HepG2 (cell line): ENCODE data around the gene LYPLA2. TPM values are rescaled to one million over a fixed set of nuclear protein-coding genes. Genes with fewer than 3 reads are reported as not detected.

Experiments
- ARID3A ChIP-seq: IDR thresholded peaks from 2 replicates; pipeline ENCODE4 v1.6.1; 2012; ENCODE audit warnings: low read depth, low read length, improper control_type of control experiment
- CEBPZ ChIP-seq: IDR thresholded peaks from 2 replicates; pipeline ENCODE4 v1.6.1; 2012; ENCODE audit warnings: low read length, improper control_type of control experiment
- FOXK2 ChIP-seq: fragments of 450-650 bp; IDR thresholded peaks from 2 replicates; pipeline ENCODE4 v1.6.1; 2016
- HINFP ChIP-seq: sonication (generic); formaldehyde crosslinking; IDR thresholded peaks from 2 replicates; pipeline ENCODE4 v1.4.0; 2020; ENCODE audit warnings: low read depth, mild to moderate bottlenecking, missing genetic modification reagents
- HNF1B ChIP-seq: sonication (generic); formaldehyde crosslinking; IDR thresholded peaks from 2 replicates; pipeline ENCODE4 v1.5.1; 2020; ENCODE audit warnings: mild to moderate bottlenecking, moderate library complexity, missing genetic modification reagents
- KDM1A ChIP-seq: IDR thresholded peaks from 2 replicates; pipeline ENCODE4 v1.6.1; 2016; ENCODE audit warnings: missing compliant biosample characterization
- KLF15 ChIP-seq: sonication (generic); formaldehyde crosslinking; IDR thresholded peaks from 2 replicates; pipeline ENCODE4 v1.8.1; 2023; ENCODE audit warnings: borderline replicate concordance, mild to moderate bottlenecking, inconsistent platforms, missing genetic modification reagents, mixed read lengths
- KMT2A ChIP-seq: sonication (generic); formaldehyde crosslinking; IDR thresholded peaks from 2 replicates; pipeline ENCODE4 v1.4.0; 2020; ENCODE audit warnings: missing genetic modification reagents
- KMT2B ChIP-seq: IDR thresholded peaks from 2 replicates; pipeline ENCODE4 v1.6.1; 2016; ENCODE audit warnings: missing genetic modification reagents, missing compliant biosample characterization
- MAFF ChIP-seq: IDR thresholded peaks from 2 replicates; pipeline ENCODE4 v1.6.1; 2011; ENCODE audit warnings: low read depth, low read length, improper control_type of control experiment
- MLX ChIP-seq: IDR thresholded peaks from 2 replicates; pipeline ENCODE4 v1.6.1; 2016
- NFRKB ChIP-seq: fragments of 450-650 bp; IDR thresholded peaks from 2 replicates; pipeline ENCODE4 v1.6.1; 2017
- PCBP1 ChIP-seq: fragments of 200-400 bp; formaldehyde crosslinking; IDR thresholded peaks from 2 replicates; pipeline ENCODE4 v1.6.1; 2017; ENCODE audit warnings: mild to moderate bottlenecking, low read depth, low read length, borderline replicate concordance
- SIX4 ChIP-seq: sonication (generic); formaldehyde crosslinking; IDR thresholded peaks from 2 replicates; pipeline ENCODE4 v1.4.0; 2020; ENCODE audit warnings: missing genetic modification reagents
- SMAD1 ChIP-seq: sonication (generic); formaldehyde crosslinking; IDR thresholded peaks from 2 replicates; pipeline ENCODE4 v1.4.0; 2020; ENCODE audit warnings: missing genetic modification reagents, low read depth, mild to moderate bottlenecking, borderline replicate concordance
- WIZ ChIP-seq: sonication (generic); formaldehyde crosslinking; IDR thresholded peaks from 2 replicates; pipeline ENCODE4 v1.5.1; 2020; ENCODE audit warnings: mild to moderate bottlenecking, missing genetic modification reagents
- ZFP62 ChIP-seq: sonication (generic); formaldehyde crosslinking; IDR thresholded peaks from 2 replicates; pipeline ENCODE4 v1.4.0; 2020; ENCODE audit warnings: missing genetic modification reagents
- ZNF224 ChIP-seq: sonication (generic); formaldehyde crosslinking; IDR thresholded peaks from 2 replicates; pipeline ENCODE4 v1.5.0; 2020; ENCODE audit warnings: mild to moderate bottlenecking, missing genetic modification reagents
- ZNF652 ChIP-seq: IDR thresholded peaks from 2 replicates; pipeline ENCODE4 v1.6.1; 2016; ENCODE audit warnings: low read depth, borderline replicate concordance
- ZNF672 ChIP-seq: sonication (generic); formaldehyde crosslinking; IDR thresholded peaks from 2 replicates; pipeline ENCODE4 v1.8.1; 2022; ENCODE audit warnings: missing genetic modification reagents
- ZNF768 ChIP-seq: sonication (generic); formaldehyde crosslinking; IDR thresholded peaks from 2 replicates; pipeline ENCODE4 v1.4.0; 2020; ENCODE audit warnings: missing genetic modification reagents
- ZNF792 ChIP-seq: IDR thresholded peaks from 2 replicates; pipeline ENCODE4 v1.6.1; 2016
- ZSCAN30 ChIP-seq: sonication (generic); formaldehyde crosslinking; IDR thresholded peaks from 2 replicates; pipeline ENCODE4 v1.5.0; 2020; ENCODE audit warnings: mild to moderate bottlenecking, missing genetic modification reagents
- polyA plus RNA-seq, 8 experiments: library from polyadenylated mRNA; depleted of rRNA in 3 of 8; stranded (reverse) in 7 of 8; unstranded in 1 of 8; fragments of >200 nt; fragmentation: Illumina TruSeq in 4 of 8; extraction: Trizol in 4 of 8; gene quantifications; 2 replicates each; pipeline versions ENCODE4 v1.2.1 to v1.2.3, GENCODE V29; 2011 to 2016; ENCODE audit warnings: low read depth in 4 of 8, missing spikeins in 1 of 8, mixed read lengths in 1 of 8; ENCODE audit not compliant: insufficient read depth in 1 of 8
- total RNA-seq, 5 experiments: library from RNA; depleted of rRNA; stranded (reverse); fragments of >200 nt; fragmentation: Illumina TruSeq; extraction: Trizol; gene quantifications; 2 replicates each; pipeline ENCODE4 v1.2.3, GENCODE V29; 2016; ENCODE audit warnings: low read depth in 1 of 5

LYPLA2 gene
- total and polyA plus RNA-seq, 2 of the 13 experiments (the other 11 are each of a cell fraction or from before 2014, with no cell fraction given): 72.1 to 73.2 TPM

GRCh38 chr1:23799570-23800399, 8.8 kb downstream of the LYPLA2 start (continued):
- no peak for TF ChIP-seq SIX4 (CRISPR knock-in tag)
- no peak for TF ChIP-seq MAFF
- peak; percentile 34; the same call in 1 of the 2 replicates for TF ChIP-seq MLX (CRISPR knock-in tag)
- no peak for TF ChIP-seq CEBPZ
- no peak for TF ChIP-seq NFRKB
- no peak for TF ChIP-seq WIZ (CRISPR knock-in tag)
- TF ChIP-seq ARID3A: no peak
- no peak for TF ChIP-seq KMT2B (CRISPR knock-in tag)
- TF ChIP-seq FOXK2: no peak
- TF ChIP-seq KLF15 (CRISPR knock-in tag): no peak
- TF ChIP-seq PCBP1: peak; percentile 59; the same call in 1 of the 2 replicates
- peak; percentile 1; the same call in 1 of the 2 replicates for TF ChIP-seq KMT2A (CRISPR knock-in tag)
- TF ChIP-seq ZNF224: no peak
- no peak; the same call in 1 of the 2 replicates for TF ChIP-seq HNF1B (CRISPR knock-in tag)
- no peak for TF ChIP-seq ZFP62
- TF ChIP-seq ZNF792: no peak; the same call in 1 of the 2 replicates
- TF ChIP-seq ZNF768 (CRISPR knock-in tag): no peak
- no peak for TF ChIP-seq KDM1A (CRISPR knock-in tag)
- TF ChIP-seq ZNF652 (CRISPR knock-in tag): no peak
- no peak for TF ChIP-seq SMAD1 (CRISPR knock-in tag)
- TF ChIP-seq ZSCAN30 (CRISPR knock-in tag): no peak
- TF ChIP-seq ZNF672: no peak
- TF ChIP-seq HINFP (CRISPR knock-in tag): no peak
